Activated CD8-positive, alpha-beta memory T cell treated with anti-CD3 and anti-CD28 coated beads, Interleukin-2, amount 50 U/mL, for 4 hours (primary cell): ENCODE data around the gene ADCY5.

Source experiments
- DNase-seq: peaks from one replicate; pipeline ENCODE4 v3.0.0-alpha.2; 2020

Gene ADCY5

GRCh38 chr3:123457841-123458240, 9.0 kb upstream of the ADCY5 start:
- no peak for DNase-seq

GRCh38 chr3:123453675-123454074, 4.8 kb upstream of the ADCY5 start:
- DNase-seq = no peak

DNA sequence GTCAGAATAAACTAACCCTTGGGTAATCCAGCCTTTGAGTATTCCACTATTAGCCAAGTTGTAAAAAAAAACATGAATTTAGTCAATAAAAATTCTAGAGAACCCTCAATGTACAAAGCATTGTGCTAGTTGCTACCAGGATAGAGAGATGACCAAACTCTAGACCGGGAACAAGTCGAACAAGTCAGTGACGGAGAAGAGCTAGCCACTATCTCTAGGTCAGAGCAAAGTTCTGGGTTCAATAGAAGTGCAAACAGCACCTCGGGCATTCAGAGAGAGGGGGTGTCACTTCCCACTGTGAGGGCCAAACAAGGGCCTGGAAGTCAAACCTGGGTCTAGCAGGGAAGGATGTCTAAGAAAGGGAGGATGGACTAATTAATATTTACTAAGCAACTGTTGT, 2.3 kb upstream of the ADCY5 start:
- no peak for DNase-seq

GRCh38 chr3:123449997-123450604, 1.2 kb upstream of the ADCY5 start:
- DNase-seq = no peak

- DNase-seq = no peak
These were observed 459 bp upstream of the ADCY5 start for GRCh38 chr3:123449102-123449996.

GRCh38 chr3:123447749-123448517, 957 bp downstream of the ADCY5 start:
- peak; percentile 28 for DNase-seq

DNA sequence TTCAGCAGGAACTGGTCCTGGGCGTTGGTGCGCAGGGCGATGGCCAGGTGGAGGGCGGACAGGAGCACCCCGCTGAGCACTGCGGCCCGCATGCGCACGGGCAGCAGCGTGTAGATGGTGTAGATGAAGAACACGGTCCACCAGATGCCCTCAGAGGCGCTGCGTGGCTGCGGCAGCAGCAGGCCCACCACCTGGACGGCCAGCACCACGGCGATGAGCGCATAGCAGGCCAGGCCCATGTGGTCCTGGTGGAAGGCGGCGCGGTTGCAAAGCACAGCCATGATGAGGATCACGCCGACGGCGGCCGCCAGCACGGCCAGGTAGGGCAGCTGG, 1.5 kb downstream of the ADCY5 start:
- no peak for DNase-seq

DNA sequence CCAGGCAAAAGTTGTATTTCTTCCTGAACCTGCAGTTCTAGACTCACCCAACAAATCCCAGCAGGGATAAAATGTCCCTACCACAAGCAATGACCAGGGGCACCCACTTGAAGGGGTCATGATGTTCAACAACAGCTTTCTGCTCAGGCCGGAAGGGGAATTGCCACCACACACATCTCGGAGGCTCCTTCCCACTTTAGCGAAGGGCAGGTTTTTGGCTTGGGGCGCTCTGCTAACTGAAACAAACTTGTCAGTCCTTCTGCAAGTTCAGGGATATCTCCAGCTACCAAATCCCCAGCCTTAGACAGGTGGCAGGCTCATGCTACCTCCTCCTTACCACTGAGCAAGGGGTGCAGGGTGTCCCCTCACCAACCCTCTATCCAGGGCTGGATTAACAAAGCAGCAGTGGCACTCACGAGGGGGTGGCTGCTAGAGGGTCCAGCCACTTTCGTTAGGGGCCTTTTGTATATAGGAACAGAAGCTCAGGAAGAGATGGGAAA, 2.2 kb downstream of the ADCY5 start:
- no peak for DNase-seq

DNA sequence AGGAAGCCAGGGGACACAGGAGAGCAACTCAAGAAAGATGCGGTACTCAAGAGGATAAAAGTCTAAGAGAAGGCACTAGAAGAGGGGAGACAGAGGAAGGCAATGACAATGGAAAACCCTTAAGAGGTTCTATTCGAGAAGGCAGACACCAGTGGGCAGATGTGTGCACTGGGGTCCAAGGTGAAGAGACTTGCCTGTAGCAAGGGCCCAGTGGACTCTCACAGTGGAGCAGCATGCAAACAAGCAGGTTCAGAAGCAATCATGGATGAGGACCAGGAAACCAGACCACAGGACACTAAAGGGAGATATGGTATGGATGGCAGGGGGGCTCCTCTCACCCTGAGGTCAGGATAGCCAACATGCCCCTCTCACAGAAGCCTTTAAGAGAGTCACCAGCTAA, 2.7 kb downstream of the ADCY5 start:
- DNase-seq = no peak

- no peak for DNase-seq
These were observed 3.2 kb downstream of the ADCY5 start for GRCh38 chr3:123445702-123446101.

- DNase-seq = no peak
These were observed 4.1 kb downstream of the ADCY5 start for GRCh38 chr3:123444744-123445143.

DNA sequence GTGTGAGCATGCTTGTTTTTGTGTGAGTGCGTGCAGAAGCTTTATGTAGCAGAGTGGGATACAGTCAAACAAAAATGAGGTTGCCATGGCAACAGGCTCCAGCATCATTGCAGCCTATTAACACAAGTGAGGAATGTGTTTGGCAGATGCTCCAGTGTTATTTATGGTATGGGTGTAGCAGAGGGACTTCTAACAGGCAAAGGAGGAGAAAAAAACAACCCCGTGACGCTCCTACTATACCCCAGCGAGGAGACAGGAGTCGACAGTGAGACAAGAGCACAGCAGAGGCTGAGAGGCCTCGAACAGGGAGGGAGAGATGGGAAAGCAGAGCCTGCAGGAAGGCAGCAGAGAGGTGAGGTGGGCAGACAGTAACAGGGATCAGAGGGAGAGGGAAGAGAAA, 4.9 kb downstream of the ADCY5 start:
- no peak for DNase-seq

DNA sequence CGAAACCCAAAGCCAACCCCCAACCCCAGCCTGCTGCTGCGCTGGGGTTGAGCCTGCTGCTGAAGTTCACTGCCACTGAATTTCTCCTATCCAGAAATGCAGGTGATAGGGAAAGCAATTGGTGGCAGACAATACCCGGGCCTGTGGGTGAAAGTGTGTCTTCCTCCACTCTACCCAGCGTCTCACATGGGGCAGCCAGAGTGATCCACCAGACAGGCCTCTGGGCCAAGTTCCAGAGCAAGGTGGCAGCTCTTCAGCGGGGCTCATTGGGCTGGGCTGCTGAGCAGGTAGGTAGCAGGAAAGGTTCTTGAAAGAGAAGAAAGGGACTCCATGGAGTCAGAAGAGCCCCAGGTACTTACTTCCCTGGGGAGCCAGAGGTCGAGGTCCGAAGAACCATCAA, 6.0 kb downstream of the ADCY5 start:
- DNase-seq = no peak

DNA sequence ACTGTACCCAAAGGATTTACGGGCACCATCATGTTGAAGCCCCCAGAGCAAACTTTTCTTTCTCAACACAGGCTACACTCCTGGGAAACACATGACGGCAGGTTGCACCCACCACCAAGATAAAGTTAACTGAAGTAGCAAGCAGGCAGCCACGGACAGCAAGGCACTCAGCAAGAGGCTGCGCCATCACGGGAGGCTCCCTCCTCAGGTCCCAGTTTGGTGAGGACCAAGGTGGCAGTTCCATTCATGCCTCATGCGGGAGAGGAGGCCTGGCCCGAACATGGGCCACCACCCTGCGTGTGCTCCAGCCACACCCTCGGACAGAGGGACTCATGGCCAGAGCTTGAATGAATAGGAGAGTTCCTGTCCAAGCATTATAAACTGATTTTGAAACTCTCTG, 6.8 kb downstream of the ADCY5 start:
- no peak for DNase-seq

DNA sequence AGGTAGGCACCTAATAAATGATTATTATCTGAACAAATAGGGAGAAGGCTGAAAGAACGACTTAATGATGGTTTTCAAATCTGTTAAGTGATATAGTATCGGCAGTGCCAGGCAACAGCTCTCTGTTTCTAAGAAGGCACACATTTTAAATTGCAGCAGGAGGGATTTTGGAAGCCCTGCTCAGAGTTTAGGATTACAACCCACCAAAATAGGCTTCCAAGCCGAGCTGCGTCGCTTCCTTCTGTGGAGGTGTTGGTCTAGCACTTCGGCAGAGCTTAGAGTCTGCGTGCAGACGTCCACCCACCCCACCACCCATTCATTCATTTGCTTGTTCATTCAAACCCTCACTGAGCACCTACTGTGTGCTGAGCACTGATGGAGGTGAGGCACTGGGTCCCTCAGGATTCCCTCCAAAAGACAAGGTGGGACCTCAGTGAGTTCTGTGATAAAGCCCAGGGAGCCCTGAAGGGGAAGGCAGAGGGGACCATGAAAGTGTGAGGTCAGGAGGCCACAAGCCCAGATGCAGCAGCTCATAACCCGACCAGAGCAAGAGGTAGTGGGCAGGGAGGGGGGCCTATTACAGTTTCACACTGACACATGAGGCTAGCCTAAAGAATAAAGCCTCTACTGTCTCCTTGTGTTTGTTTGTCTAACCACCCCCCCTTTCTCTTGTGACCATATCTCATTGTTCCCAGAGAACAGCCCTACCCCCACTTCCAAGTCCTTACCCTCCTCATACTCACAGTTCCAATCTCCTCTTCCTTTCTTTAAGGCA, 8.9 kb downstream of the ADCY5 start:
- DNase-seq = no peak

DNA sequence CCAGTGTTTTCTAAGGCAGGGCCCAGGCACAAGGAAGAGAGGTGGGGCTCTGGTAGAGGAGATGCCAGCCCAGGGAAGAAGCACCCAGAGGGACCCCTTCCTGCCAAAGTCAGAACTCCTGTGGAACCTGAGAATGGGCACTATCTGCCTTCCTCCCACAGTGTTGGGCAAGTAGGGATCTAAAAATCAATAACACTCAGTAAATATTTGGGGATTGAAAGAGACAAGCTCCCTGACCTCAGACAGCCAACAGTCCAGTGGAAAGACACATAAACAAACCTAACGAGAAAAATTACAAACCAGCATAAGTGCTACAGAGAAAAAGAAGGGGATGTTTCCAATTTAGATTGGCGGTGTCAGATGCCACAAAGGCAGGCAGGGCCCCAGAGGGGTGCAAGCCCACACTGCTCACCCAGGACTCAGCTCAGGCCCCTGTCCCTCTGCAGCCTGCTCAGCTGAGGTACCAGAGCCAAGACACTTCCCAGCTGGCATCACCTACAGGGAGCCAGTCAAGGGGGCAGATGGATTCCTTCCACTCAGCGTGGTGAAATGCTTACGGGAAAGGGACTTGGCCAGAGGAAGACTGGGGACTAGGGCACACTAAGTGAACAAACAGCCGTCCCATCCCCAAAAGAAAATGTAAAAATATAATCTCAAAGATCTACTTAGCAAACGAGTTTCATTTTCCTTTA, 15.9 kb downstream of the ADCY5 start:
- no peak for DNase-seq

DNA sequence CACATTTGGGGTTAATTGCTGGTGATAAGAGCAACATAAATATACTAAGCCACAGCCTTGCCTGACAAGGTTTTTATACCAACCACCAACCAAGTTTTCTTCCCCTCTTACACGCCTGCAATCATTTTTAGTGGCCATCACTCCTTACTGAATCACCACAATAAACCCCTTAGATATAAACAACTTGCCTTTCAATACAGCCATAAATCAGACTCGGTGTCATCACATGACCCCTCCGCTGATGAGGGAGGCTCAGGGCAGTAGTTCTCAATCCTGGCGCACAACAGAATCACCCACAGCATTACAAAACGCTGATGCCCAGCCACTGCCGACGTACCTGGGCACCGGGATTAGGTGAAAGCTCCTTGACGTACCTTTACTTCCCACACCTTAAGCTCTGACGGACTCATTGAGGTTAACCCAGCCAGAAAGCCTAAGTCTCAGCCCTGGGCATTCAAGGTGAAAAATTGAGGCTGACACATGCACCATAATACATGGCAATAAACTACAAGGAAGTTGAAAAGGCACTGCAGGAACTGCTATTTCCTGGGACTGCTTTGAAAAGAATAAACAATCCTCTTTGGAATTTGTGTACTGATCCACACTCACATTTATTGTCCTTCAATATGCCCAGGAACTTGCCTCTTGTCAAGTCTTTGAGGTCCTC, 17.1 kb downstream of the ADCY5 start:
- no peak for DNase-seq

- no peak for DNase-seq
These were observed 17.8 kb downstream of the ADCY5 start for GRCh38 chr3:123431007-123431657.

DNA sequence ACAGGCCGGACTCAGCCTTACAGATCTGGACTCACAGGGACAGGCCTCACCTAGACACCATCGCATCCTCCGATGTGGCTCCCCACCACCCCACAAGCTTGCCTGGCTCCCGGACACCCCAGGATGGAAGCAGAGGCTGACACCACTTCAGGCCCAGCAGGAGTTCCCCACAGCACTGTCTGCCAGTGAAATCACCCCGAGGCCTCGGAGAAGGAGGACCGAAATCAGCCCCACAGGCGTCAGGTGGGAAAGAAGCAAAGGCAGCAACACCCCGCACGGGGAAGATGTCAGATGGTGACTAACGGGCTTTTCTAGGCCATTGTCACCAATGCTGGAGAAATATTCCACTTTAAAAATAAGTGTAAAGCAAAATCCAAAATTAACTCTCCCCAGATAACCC, 18.6 kb downstream of the ADCY5 start:
- DNase-seq = no peak

DNA sequence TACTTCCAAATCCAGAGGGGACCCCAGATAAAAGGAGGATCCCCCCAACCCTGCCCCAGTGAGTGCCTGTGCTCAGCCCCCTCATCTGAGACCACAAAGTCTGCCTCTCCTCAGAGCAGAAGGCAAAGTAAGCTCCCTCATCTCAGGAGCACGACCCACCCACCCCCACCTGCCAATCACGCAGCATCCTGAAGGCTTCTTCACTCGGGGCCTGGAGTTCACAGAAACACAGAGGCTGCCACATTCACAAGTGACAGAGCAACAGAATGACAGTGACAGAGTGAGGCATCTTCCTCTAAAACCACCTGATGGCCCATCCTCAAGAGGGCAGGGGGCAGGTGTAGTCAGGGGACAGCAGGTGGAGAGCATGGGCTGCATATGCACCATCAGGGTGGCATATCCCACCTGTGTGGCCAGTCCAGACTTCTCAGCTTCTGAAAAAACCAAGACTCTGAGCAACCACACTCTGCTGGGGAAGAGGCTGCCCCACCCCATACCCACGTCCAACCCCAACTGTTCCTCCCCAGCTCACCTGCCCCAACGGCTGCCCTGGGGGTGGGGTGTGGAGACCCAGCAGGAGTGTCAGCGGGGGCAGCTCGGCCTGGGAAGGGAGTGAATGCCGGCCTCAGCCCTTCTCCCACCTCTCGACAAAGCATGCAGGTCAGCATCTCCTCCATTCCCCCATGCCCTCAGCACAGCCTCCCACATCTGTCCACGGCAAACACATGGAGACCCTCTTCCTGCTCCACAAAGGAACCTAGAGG, 19.3 kb downstream of the ADCY5 start:
- no peak for DNase-seq
